Neutrophil (primary cell): ENCODE measurements around the gene HACD4.

Source experiments
- H3K27ac ChIP-seq: fragments of 200-600 bp; sonication (generic); 2 replicates; pipeline ENCODE4 v1.5.1; 2016; ENCODE audit warnings: mild to moderate bottlenecking, moderate library complexity
- H3K27me3 ChIP-seq: fragments of 200-600 bp; sonication (generic); 2 replicates; pipeline ENCODE4 v1.6.0; 2016; ENCODE audit warnings: mild to moderate bottlenecking
- H3K36me3 ChIP-seq: fragments of 200-600 bp; sonication (generic); 2 replicates; pipeline ENCODE4 v1.5.1; 2017
- H3K4me1 ChIP-seq, 2 experiments: fragments of 200-600 bp in 1 of 2; sonication (generic) in 1 of 2; 1 replicate in 1 of 2; 2 replicates in 1 of 2; pipeline versions ENCODE4 v1.5.1 to v1.6.1; 2013 to 2016; ENCODE audit warnings: low read depth in 1 of 2, low read length in 1 of 2, mild to moderate bottlenecking in 1 of 2, moderate library complexity in 1 of 2; ENCODE audit not compliant: control insufficient read depth in 1 of 2, insufficient read depth in 1 of 2
- H3K4me3 ChIP-seq, 2 experiments: fragments of 200-600 bp in 1 of 2; sonication (generic) in 1 of 2; 1 replicate in 1 of 2; 2 replicates in 1 of 2; pipeline ENCODE4 v1.5.1; 2013 to 2016; ENCODE audit warnings: low read depth in 1 of 2, low read length in 1 of 2, mild to moderate bottlenecking in 1 of 2, moderate library complexity in 1 of 2
- H3K9me3 ChIP-seq: fragments of 200-600 bp; sonication (generic); 2 replicates; pipeline ENCODE4 v1.5.1; 2016
- TF ChIP-seq, protein P1 (sequence below): fragments of 200-600 bp; sonication (generic); IDR thresholded peaks from 2 replicates; pipeline ENCODE4 v1.5.1; 2016; ENCODE audit warnings: antibody characterized with exemption

The HACD4 gene

DNA sequence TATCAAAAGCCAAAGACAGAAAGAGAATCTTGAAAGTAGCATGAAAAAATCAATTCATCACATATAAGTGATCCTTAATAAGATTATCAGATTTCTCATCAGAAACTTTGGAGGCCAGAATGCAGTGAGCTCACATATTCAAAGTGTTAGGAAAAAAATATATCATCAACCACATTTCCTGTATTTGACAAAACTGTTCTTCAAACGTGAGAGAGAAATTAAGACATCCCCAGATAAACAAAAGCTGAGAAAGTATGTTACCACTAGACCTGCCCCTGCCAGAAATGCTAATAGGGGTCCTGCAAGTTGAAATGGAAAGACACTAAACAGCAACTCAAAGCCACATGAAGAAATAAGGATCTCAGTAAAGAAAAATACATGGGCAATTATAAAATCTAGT, 29.9 kb downstream of the HACD4 start:
- H3K36me3 ChIP-seq = peaks cover 46% of the 10 kb centered on the region
- peaks cover 4 to 5% of the 10 kb centered on the region in 2 experiments for H3K4me1 ChIP-seq
- H3K4me3 ChIP-seq = no peak overlapping the region
- H3K27me3 ChIP-seq = no peaks in the 10 kb centered on the region
- peak overlapping the region; percentile 38 for H3K27ac ChIP-seq
- no peaks in the 10 kb centered on the region for H3K9me3 ChIP-seq
- TF ChIP-seq, protein P1, sequence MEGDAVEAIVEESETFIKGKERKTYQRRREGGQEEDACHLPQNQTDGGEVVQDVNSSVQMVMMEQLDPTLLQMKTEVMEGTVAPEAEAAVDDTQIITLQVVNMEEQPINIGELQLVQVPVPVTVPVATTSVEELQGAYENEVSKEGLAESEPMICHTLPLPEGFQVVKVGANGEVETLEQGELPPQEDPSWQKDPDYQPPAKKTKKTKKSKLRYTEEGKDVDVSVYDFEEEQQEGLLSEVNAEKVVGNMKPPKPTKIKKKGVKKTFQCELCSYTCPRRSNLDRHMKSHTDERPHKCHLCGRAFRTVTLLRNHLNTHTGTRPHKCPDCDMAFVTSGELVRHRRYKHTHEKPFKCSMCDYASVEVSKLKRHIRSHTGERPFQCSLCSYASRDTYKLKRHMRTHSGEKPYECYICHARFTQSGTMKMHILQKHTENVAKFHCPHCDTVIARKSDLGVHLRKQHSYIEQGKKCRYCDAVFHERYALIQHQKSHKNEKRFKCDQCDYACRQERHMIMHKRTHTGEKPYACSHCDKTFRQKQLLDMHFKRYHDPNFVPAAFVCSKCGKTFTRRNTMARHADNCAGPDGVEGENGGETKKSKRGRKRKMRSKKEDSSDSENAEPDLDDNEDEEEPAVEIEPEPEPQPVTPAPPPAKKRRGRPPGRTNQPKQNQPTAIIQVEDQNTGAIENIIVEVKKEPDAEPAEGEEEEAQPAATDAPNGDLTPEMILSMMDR = no peak

DNA sequence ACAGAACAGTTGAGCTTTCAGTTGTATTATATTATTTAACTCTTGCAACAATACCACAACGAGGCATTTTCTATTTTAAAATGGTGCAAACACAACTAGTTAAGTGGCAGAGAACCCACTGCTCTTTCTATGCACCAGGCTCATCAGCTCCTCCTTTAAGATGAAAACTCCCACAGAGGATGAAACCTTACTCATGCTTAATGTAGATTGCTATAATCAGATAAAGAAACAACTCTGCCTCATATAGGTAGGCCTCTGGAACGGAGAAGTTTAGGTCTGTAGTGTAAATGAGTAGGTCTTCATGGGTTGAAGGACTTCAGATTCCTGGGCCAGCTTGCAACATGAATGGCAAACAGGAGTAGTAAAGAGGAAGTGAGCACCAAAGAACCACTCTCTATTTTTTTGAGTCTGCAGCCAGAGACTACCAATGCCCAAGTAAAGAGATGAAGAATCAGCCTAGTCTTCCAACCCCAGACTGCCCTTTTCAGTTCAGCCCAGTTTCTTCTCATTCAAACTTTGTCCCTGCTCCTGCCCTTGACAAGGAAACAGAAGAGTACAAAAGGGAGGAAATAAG, 33.9 kb downstream of the HACD4 start:
- Histone ChIP-seq H3K36me3 (peaks cover 25% of the 10 kb centered on the region), H3K27ac (peak overlapping the region; percentile 49), H3K4me3 (no peak overlapping the region), H3K4me1 (peaks cover 4 to 5% of the 10 kb centered on the region in 2 experiments), H3K9me3 (no peaks in the 10 kb centered on the region), H3K27me3 (no peaks in the 10 kb centered on the region)
- TF ChIP-seq, protein P1 = no peak

DNA sequence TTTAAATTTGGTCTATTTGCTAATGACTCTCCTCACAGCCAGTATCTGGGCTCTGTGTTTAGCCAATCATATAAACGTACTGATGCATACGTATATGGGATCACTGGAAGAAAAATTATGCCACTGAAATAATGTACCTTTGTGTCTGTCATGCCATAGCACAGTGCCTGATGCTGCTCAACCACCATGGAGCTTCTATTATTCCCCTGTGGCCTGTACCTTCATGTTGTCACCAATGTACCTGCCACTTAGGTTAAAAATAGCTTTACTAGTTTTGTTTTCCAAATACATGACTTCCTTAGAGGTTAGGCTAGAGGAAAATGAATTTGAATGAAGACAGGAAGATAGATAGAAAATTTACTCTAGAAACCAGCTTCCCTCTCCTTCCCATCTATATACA, 34.6 kb downstream of the HACD4 start:
- Histone ChIP-seq H3K4me1 (peaks cover 4 to 5% of the 10 kb centered on the region in 2 experiments), H3K4me3 (no peak overlapping the region), H3K27me3 (no peaks in the 10 kb centered on the region), H3K36me3 (peaks cover 25% of the 10 kb centered on the region), H3K9me3 (no peaks in the 10 kb centered on the region), H3K27ac (peak overlapping the region; percentile 49)
- TF ChIP-seq, protein P1 = no peak

DNA sequence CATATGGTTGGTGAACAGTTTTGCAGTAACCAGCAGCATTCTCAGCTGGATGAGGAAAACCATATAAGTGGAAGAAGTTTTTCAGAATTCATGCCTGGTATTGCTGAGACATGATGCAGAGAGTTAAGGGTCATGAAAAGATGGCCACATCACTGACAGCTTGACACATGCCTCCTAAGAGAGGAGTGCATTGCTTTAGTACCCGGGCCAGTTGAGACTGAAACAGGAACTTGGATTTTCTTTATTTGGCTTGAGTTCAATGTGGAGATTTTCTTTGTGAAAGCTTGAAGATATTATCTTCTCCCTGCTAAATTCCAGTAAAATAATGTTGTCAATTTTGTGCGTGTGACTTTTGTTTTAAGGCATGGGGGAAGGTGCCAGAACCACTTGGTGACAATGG, 35.8 kb downstream of the HACD4 start:
- Histone ChIP-seq H3K9me3 (no peaks in the 10 kb centered on the region), H3K27me3 (no peaks in the 10 kb centered on the region), H3K36me3 (peaks cover 25% of the 10 kb centered on the region), H3K4me3 (no peak overlapping the region), H3K4me1 (peaks cover 14 to 17% of the 10 kb centered on the region in 2 experiments), H3K27ac (peak overlapping the region; percentile 34)
- TF ChIP-seq, protein P1 = no peak

DNA sequence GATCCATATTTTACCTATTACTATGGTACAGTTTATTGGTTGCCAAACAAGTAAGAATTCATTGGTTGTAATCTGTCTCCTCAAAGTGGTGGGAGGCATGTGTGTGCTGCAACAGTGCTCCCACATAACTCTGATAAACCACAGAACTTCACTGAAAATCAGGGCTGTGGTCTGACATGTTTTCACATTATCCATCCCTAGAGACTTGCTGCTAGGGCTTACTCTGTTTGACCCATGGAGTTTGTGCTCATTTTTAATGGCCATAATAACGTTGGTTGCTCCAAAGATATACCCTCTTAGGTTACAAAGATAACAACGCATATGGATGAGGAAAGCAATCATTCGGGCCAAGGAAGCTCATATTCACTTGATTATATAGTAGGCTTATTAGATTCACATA, 37.0 kb downstream of the HACD4 start:
- peaks cover 25 to 28% of the 10 kb centered on the region in 2 experiments for H3K4me1 ChIP-seq
- no peak overlapping the region for H3K4me3 ChIP-seq
- no peak overlapping the region for H3K27ac ChIP-seq
- no peaks in the 10 kb centered on the region for H3K27me3 ChIP-seq
- H3K36me3 ChIP-seq = peaks cover 18% of the 10 kb centered on the region
- TF ChIP-seq, protein P1 = no peak
- H3K9me3 ChIP-seq = no peaks in the 10 kb centered on the region
